ENCODE results near the gene ITGA11.

The ITGA11 gene

DNA sequence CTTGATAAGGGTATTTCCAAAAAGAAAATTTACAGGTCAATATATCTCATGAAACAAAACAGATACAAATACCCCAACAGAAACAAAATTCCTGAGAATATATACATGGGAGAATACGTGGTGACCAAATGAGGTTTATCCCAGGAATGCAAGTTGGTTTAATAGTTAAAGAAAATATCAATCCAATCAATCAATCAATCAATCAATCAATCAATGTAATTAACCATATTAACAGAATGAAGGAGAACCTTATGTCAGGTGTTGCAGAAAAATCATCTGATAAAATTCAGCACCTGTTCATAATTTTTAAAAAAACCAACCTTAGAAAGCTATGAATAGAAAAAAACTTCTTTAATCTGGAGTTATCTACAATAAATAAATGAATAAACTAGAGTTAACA lies 35.9 kb downstream of the ITGA11 start:
- DNase-seq (ENCODE audit: low read depth in 1 of 2, low spot score in 1 of 2) = no peak

DNA sequence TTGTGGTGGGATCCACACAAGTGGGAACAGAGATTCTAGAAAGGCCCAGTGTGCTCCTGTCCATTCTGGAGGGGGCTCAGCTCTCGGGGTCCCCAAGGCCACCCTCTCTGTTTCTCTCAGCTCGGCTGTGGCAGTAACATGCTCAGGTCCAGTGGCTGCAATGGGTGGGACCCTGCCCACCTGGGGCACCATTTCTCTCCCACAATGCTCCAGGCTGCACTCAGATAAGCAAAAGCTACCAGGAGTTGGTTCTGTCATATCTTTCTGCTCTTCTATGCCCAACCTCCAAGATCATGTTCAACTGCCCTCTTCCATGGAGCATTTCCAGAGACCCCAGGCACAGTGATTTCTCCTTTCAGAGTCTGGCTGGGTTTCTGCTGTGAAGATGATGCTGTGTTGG lies 40.8 kb downstream of the ITGA11 start:
- no peak for DNase-seq (ENCODE audit: low read depth in 1 of 2, low spot score in 1 of 2)

DNA sequence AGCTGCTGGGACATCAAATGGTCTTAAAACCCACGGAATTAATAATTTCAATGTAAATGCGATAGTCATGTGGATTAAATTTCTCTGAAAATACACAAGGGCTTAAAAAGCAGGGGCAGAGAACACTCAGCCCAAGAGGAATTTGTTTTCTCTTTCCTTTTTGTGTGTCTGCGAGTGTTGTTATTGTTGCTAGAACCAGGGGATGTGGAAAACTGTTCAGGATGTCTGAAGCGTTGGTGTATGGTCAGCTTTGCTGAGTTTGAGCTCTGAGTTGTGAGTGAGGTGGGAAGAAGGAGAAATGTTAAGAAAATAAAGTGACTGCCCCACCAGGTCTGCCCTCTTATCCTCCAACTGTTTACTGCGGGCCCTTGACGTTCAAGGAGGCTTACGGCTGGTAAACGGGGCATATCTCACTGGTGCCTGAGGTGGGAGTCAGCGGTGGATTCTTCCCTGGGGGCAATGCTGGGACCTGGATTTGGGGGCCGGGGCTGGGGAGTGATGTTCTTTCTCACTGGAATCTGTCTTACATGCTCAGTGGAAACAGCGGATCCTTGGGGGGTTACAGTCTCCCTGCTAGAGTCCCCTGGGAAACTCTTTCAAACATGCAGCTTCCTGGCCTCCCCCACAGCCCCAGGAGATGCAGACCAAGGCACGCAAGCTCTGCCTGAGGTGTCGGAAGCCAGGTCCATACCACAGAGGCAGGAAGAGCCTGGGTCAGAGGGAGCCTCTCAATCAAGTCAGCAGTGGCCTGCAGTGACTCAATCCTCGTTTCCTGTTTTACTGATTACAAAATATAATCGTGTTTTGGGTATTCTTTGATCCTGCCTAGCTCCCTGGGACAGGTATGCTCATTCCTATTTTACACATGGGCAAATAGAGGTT lies 41.8 kb downstream of the ITGA11 start:
- DNase-seq (ENCODE audit: low read depth in 1 of 2, low spot score in 1 of 2) = no peak

DNA sequence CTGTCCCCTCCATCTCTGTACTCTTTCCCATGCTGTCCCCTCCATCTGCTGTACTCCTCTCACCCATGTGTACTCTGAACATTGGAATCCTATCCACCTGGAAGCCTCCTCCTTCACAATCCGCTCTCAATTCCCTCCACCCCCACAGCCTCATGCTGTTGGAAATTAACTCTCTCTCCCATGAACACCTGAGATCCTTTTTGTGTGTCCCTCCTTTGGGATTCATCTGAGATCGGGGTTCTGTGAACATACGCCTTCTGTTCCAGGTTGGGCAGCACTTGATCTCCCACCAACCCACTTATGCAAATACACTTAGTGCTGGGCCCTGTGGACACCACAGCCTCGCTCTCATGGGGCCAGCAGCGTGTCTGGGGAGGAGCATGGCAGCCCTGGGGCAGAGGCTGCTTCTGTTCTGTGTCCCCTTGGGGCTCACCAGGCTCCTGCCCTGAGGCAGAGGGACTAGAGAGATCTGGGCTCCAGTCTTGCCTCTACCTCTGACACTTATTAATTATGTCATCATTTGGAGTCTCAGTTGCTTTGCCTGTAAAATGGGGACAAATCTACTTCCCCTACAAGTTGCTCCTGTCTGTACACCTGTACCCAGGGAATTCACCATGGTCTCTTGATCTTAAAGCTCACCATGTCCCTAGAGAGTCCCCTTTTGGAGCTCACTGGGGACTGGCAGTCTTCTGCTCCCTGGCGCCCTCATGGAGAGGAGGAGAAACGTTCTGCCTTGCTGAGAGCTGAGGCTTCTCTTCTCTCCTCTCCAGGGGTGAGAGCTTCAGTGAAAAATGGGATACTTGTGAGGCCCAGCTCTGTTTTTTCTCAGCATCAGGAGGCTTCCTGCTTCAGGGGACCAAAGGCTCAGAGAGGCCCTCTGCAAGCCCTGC lies 42.7 kb downstream of the ITGA11 start:
- DNase-seq (ENCODE audit: low read depth in 1 of 2, low spot score in 1 of 2) = no peak

DNA sequence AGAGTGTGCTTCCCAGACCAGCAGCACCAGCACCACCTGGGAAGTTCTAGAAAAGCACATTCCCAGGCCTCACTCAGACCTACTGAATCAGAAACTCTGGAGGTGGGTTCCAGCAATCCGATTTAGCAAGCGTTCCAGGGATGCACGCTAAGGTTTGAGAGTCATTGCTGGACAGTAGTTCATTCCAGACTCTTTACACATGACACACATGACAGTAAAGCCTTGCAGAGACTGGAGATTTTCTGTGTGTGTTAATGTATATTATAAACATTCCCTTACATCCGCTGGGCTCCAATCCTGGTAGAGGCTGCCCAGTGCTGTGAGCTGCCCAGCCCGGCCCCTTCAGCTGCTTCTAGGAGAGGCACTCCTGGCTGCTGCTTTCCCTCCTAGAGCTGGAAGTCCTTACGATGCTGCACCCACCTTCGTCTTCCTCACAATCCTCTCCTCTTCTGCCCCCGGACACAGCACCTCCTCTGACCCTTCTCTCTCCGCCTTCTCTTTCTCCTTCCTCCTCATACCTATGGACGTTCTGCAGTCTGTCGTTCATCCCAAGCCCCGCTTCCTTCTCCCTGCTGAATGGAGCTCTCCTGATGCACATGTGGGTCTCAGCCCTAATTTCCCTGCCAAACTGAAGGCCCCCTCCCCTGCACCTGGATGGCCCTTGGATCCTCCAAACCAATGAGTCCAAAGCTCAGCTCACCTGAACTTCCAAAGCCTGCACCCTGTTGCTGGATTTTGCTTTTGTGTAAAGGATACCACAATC lies 44.4 kb downstream of the ITGA11 start:
- no peak for DNase-seq (ENCODE audit: low read depth in 1 of 2, low spot score in 1 of 2)

DNA sequence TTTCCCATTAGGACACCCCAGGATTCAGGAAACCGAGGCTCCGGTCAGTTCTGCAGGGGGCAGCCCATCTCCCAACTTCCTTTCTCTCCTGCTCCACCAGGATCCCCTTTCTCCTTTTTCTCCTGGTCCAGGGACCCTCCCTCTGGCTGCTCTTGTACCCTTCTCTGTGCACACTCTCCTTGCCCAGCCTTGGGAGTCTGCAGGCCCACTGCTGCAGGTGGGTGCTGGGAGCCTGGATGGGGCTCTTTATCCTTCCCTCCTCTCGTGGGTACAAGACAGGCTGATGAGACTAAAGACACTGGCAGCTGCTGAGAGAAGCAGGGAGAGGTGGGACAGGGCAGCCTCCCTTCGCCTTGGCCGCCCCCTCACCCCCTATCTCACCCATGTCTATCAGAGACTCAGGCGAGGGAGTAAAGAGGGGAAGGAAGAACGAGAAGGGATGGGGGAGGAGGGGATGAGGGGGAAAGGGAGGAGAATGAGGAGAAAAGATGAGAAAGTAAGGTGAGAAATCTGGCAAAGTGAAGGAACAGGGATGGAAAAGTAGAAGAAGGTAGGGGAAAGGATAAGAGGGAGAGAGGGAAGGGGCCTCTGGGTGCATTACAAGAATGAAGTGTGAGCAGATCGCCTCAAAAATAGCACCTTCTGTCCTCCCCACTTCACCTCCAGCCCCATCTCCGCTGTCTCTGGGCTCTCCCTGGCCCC lies 45.2 kb downstream of the ITGA11 start:
- no peak for DNase-seq (ENCODE audit: low read depth in 1 of 2, low spot score in 1 of 2)

DNA sequence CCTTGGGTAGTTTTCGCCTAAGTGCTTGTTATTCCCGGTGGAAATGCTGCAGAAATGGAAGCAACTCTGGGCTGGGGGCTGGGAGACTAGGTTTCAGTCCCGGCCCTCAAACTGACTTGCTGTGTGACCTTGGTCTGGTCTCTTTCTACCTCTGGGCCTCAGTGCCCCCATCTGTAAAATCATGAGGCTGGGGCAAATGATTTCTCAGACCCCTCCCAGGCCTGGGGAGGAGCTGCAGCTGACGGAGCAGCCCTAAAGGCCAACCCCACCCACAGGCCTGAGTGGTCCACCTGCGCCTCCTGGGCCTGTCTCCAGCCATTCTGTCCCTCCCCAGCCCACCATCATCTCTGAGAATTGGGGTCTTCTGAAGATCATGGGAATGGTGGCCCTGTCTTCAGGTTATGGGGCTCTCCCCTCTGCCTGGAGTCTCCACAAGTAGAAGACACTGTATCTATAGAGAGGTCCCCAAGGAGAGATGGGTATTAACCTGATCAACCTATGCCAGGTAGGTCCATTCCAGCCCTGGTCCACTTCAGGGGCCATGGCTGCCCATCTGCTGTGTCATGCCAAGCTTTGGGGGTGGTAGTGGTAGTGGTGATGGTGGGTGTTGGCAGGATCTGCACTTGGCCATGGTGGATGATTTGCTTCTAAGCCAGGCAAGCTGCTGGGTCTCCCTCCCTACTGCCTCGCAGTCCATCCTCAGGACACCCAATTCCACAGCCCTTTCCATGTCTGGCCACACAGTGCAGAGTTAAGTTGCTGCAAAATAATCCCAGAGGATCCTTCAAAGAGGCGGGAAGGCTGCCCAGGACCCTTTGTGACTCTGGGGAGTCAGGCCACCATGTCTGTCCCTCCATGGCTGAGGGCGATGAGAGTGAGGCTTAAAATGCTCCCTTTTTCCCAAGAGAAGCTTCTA lies 46.0 kb downstream of the ITGA11 start:
- no peak for DNase-seq (ENCODE audit: low read depth in 1 of 2, low spot score in 1 of 2)

DNA sequence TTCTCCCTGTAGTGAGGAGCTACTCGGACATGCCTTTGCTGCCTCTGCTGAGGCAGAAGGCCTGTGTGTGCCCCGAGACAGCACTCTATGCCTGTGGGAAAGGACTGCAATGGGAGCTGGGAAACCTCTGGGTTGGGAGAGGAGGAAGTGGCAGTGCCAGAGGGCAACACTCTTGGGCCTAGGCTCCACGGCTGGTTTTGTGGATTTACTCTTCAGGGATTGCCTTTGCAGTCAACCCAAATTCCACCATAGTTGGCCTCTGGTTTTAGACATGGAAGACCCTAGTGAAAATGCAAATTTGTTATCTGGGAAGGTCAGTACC lies 46.8 kb downstream of the ITGA11 start:
- DNase-seq (ENCODE audit: low read depth in 1 of 2, low spot score in 1 of 2) = no peak

DNA sequence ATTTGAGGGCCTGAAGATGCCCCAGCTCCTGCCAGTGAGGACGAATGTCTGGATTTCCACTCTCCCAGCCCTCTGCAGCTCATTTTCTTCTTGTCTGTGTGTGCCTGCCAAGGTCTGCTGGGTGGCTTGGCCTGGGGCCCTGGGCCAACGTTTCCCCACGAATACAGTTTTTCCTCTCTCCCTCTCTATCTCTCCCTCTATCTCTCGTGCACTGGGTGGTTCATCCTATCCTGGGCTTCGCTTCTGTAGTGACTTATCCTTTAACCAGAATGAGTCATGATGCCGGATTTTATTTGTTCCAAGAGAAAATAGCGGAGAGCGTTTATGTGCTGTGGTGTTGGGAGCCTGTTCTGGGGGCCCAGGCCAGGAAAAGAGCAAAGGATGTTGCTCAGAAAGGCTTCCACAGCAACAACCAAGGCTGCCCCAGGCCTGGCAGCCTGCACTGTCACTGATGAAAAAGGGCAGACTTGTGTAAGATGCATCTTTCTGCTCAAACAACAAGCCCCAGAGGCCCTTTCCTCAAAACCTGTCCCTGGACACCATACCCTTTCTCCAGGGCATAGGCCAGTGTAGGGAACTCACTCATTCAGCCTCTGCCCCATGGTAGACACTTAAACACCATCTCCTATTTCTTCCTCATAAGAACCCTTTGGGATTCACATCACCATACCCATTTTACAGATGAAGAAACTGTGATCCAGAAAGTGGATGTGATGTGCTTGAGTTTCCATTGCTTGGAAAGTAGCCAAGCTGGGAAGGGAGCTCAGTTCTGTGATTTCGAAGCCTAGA lies 47.3 kb downstream of the ITGA11 start:
- DNase-seq (ENCODE audit: low read depth in 1 of 2, low spot score in 1 of 2) = no peak

DNA sequence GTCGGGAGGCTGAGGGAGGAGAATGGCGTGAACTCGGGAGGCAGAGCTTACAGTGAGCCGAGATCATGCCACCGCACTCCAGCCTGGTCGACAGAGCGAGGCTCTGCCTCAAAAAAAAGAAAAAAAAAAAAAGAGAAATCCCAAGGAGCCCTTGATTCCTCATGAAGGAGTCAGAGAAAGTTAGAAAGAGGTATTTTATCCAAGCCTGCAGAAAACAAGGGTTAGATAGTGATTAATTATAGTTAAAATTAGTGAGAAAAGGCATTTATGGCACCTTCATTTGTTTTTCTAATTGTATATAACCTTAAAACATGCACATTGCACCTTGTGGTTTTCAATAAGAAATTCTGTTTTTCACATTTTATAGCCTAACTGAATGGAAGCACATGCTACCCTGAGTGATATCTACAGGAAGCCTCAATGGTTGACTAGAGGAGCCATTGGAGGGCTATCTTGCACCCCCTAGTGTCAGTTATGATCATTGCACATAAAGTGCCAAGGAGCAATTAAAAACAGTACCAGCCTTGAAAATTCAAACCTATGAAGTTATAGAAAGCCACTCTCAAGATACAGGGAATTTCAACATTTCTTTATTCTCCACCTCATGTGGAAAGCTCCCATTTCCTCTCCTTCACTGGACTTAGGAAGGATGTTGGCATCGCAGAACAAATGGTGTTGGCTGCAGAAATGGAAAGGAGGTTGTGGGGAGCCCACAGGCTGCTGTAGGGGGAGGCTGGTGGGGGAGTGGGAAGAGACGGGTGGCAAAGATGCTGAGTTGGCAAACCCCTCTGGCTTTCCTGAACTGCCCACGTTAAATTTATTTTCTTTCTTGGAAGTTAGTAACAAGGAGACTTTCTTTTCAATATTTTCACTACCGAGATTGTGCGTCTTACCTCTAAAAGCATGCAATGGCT lies 48.5 kb downstream of the ITGA11 start:
- DNase-seq (ENCODE audit: low read depth in 1 of 2, low spot score in 1 of 2) = no peak

DNA sequence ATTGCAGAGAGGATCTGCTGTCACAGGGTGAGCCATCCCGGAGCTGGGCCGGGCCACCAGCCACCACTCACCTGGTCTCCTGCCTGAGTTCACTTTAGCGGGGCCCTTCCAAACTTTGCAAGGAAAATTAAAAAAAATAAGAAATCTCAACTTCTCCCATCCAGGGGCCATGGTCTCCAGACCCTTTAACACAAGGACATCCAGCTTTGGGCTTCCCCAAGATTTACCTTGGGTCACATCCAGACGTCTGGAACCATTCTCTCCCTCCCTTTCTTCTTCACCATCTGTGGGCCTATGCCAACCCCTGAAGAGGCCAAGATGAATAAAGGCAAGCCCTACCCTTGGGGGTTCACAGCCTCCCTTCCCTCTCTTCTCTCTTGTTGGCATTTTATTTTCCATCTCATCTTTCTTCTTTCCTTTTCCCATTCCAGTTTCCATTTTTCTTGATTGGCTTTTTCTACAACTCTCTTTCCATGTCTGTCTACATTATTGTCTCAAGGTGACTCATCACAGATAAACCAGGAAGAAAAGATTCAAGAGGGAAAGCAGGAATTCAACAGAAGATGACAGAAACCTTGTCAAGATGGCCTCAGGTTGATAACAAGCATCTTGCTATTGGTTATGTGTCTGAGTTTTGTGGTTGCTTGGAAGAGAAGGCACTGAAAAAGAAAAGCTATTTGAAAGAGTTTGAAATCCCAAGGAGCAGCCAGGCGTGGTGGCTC lies 49.5 kb downstream of the ITGA11 start:
- DNase-seq (ENCODE audit: low read depth in 1 of 2, low spot score in 1 of 2) = no peak

DNA sequence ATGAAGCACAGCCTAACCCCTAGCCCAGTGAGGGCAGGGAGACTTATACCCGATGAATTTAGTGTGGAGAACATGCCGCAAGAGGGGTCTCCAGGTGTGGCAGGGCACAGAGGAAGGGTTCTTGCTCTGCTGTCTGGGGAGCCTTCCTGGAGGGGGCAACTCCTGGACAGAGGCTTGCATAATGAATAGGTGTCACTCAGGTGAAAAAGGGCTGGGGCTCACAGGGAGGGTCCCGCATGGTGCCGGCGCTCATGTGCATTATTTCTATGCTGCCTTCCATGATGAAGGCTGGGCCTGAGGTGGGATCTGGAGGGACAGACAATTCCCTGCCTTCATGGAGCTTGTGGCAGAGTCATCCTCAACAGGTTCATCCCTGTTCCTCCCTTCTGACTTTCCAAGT lies 51.5 kb downstream of the ITGA11 start:
- no peak for DNase-seq (ENCODE audit: low read depth in 1 of 2, low spot score in 1 of 2)

DNA sequence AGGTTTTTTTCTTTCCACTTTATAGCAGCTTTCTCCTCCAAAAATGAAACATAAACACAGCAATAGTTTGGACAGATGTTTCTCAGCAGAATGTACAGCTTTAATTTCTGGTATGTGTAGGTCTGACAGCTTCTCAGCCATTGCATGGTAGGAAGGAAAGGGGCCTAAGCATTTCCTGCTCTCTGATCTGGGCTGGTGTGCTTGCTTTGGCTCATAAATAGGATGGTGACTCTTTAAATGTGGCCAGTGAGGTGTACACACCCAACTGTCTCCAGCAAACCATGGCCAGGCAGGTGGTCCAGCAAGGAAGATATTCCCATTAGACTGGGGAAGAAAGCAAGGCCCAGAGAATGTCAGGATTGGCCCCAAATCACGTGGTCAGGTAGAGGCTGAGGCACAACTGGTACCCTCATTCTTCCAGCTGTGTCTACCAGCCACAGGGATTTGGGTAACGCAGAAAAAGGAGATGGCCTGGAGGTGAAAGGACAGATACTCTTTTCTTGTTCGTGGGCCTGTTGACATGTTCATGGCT lies 52.1 kb downstream of the ITGA11 start:
- DNase-seq (ENCODE audit: low read depth in 1 of 2, low spot score in 1 of 2) = no peak

DNA sequence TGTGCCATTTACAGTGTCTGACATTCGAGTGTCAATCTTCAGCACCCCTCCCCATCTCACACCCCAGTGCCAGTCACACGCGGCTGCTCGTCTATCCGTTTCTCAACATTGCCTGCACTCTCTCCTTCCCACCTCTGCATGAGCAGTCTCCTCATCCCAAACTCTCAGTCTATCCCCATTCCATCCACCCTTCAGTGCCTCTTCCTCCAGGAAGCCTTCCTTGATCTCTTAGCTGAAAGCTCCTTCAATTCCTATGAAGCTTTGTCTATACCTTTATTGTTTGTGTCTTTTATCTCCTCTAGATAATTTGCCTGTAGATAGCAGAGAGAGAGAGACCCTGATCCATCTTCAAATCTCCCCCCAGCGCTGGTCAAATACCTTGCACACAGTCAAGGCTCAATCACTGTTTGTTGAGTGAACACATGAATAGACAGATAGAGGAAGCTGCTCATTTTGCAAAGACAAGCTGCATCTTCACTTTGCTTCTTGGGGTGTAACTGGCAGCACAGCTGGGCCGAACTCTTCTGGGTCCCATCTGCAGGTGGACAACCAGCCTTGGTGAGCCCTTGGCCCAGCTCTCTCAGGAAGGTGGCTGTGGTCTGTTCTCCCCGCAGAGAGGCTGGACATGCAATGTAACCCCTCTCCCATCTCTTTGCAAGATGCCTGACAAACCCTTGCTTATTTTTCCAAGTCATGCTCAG lies 52.8 kb downstream of the ITGA11 start:
- DNase-seq (ENCODE audit: low read depth in 1 of 2, low spot score in 1 of 2) = no peak

DNA sequence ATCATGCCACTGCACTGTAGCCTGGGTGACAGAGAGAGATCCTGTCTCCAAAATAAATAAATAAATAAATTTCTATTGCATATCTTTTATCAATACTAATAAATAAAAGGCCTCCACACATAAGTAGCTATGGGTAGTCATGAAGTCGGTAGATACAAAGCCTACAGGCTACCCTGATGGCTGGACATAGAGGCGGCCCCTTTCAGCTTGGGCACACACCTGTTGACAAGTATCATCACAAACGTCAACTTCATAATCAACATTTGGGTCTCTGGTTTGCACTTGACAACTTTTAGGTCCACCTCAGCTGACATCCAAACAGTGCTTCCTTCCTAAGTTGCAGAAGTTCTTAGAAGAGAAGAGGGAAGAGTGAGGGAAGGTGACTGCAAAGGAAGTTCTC lies 53.4 kb downstream of the ITGA11 start:
- DNase-seq (ENCODE audit: low read depth in 1 of 2, low spot score in 1 of 2) = no peak

DNA sequence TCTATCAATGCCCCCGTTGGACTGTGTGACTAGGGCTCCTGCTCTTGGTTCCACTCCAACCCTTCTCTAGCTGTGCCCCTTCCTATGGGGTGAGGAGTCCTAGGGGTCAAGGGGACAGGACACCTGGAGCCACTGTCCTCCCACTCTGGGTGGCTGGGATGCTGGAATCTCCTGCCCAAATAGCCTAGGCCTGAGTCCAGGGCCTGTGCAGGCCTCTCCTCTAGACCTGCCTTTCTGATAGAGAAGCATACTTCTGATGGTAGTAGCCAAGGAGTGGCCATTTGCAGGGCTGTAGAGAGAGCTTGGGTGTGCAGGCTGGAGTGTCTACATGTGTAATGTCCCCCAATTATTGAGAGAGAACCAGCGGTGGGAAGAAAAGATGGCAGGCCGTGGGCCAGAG lies 54.2 kb downstream of the ITGA11 start:
- DNase-seq (ENCODE audit: low read depth in 1 of 2, low spot score in 1 of 2) = no peak

Data from activated T-helper 1 cell treated with anti-CD3 and anti-CD28 coated beads, Interleukin-2, amount 50 U/mL, for 16 hours (primary cell).